ENCODE measurements around the gene GJA8.
"Not testable (repeated sequence)": the region's sequence is repeated elsewhere in the genome, so short reads cannot be mapped to it uniquely, and the experiment has no call there.

DNA sequence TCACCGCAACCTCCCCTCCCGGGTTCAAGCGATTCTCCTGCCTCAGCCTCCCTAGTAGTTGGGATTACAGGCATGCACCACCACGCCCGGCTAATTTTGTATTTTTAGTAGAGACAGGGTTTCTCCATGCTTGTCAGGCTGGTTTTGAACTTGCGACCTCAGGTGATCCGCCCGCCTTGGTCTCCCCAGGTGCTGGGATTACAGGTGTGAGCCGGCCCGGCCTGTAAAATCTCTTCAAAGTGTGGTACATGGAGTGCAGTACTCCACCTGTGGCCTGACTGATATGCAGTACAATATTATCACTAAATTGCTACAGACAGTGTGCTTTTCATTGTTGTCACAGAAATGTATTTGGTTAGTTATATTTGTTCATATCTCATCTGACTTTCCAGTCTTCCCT is 25.1 kb downstream of the GJA8 start:
- not testable (repeated sequence) for TF ChIP-seq CTCF, EP300, POLR2A (IDR thresholded peaks at IDR 0.05)

Measured in upper lobe of left lung (tissue), 4 donors.